SK-N-SH (cell line): ENCODE data around the gene LPGAT1. TPM values are rescaled to one million over a fixed set of nuclear protein-coding genes. Genes with fewer than 3 reads are reported as not detected.

Experiments used
- CTCF ChIA-PET: fragments of 300-600, 350-600 bp; formaldehyde crosslinking; extraction: SDS; loops from one replicate; lab custom pipeline; 2021; lab: Yijun Ruan, JAX
- POLR2A ChIA-PET: fragments of 350-600 bp; sonication (Branson Sonifier 250); formaldehyde crosslinking; extraction: SDS; loops from one replicate; lab custom pipeline; 2020; ENCODE audit warnings: antibody characterized with exemption, inconsistent platforms; lab: Yijun Ruan, JAX
- DNase-seq: peaks from one replicate; pipeline ENCODE4 v3.0.0; 2012
- H2AFZ ChIP-seq: fragments of 200-600 bp; sonication (generic); 2 replicates; pipeline ENCODE4 v1.8.1; 2016; ENCODE audit warnings: antibody characterized with exemption, mild to moderate bottlenecking, low read depth
- H3F3A ChIP-seq: fragments of 200-600 bp; sonication (generic); replicated peaks from 2 replicates; pipeline ENCODE3; 2016; ENCODE audit warnings: antibody characterized with exemption, mild to moderate bottlenecking; ENCODE audit not compliant: insufficient read depth
- H3K27ac ChIP-seq, 2 experiments: fragments of 200-500 bp in 1 of 2; fragments of 200-600 bp in 1 of 2; sonication (Bioruptor generic) in 1 of 2; sonication (generic), shearing (Covaris generic) in 1 of 2; 2 replicates each; pipeline versions ENCODE4 v1.5.1 to v1.6.1; 2014 to 2016; ENCODE audit warnings: low read depth in 2 of 2, inconsistent platforms in 1 of 2, low read length in 1 of 2, mild to moderate bottlenecking in 1 of 2, mixed read lengths in 1 of 2
- H3K27me3 ChIP-seq: fragments of 200-600 bp; sonication (generic), shearing (Covaris generic); 2 replicates; pipeline ENCODE4 v1.6.1; 2016; ENCODE audit warnings: mixed run types; ENCODE audit not compliant: insufficient read depth
- H3K36me3 ChIP-seq, 2 experiments: fragments of 200-500 bp in 1 of 2; fragments of 200-600 bp in 1 of 2; sonication (Bioruptor generic) in 1 of 2; sonication (generic) in 1 of 2; replicated peaks in 1 of 2; 2 replicates each; pipeline versions ENCODE3 to v1.5.1; 2014 to 2016; ENCODE audit warnings: low read length in 1 of 2, mild to moderate bottlenecking in 1 of 2; ENCODE audit not compliant: insufficient read depth in 2 of 2, control insufficient read depth in 1 of 2
- H3K4me1 ChIP-seq, 2 experiments: fragments of 200-500 bp in 1 of 2; fragments of 200-600 bp in 1 of 2; sonication (Bioruptor generic) in 1 of 2; sonication (generic), shearing (Covaris generic) in 1 of 2; 2 replicates each; pipeline versions ENCODE4 v1.5.1 to v1.6.1; 2014 to 2016; ENCODE audit warnings: low read depth in 1 of 2, low read length in 1 of 2, mixed run types in 1 of 2; ENCODE audit not compliant: insufficient read depth in 2 of 2, control insufficient read depth in 1 of 2
- H3K4me2 ChIP-seq: fragments of 200-600 bp; sonication (generic), shearing (Covaris generic); 2 replicates; pipeline ENCODE4 v1.6.1; 2017; ENCODE audit warnings: mixed run types
- H3K4me3 ChIP-seq, 2 experiments: fragments of 200-500 bp in 1 of 2; fragments of 200-600 bp in 1 of 2; sonication (Bioruptor generic) in 1 of 2; sonication (generic), shearing (Covaris generic) in 1 of 2; 2 replicates each; pipeline versions ENCODE4 v1.5.1 to v1.8.1; 2014 to 2016; ENCODE audit warnings: low read depth in 2 of 2, inconsistent platforms in 1 of 2, low read length in 1 of 2, mild to moderate bottlenecking in 1 of 2, mixed read lengths in 1 of 2, moderate library complexity in 1 of 2
- H3K79me2 ChIP-seq: fragments of 200-600 bp; sonication (generic); 2 replicates; pipeline ENCODE4 v1.8.1; 2017; ENCODE audit warnings: mild to moderate bottlenecking; ENCODE audit not compliant: insufficient read depth
- H3K9ac ChIP-seq: fragments of 200-600 bp; sonication (generic); 2 replicates; pipeline ENCODE4 v1.6.1; 2017; ENCODE audit warnings: mixed run types
- H3K9me2 ChIP-seq: fragments of 200-600 bp; sonication (generic); 2 replicates; pipeline ENCODE4 v1.6.1; 2017; ENCODE audit warnings: mixed run types
- H3K9me3 ChIP-seq: fragments of 200-600 bp; sonication (generic); 2 replicates; pipeline ENCODE4 v1.6.1; 2017; ENCODE audit warnings: mixed run types, mild to moderate bottlenecking, moderate library complexity
- H4K20me1 ChIP-seq: fragments of 200-600 bp; sonication (generic); 2 replicates; pipeline ENCODE4 v1.6.1; 2017; ENCODE audit warnings: mild to moderate bottlenecking, mixed run types; ENCODE audit not compliant: insufficient read depth
- ELF1 ChIP-seq: IDR thresholded peaks from 2 replicates; pipeline ENCODE4 v1.4.0; 2012
- EP300 ChIP-seq, 2 experiments: IDR thresholded peaks; 2 replicates each; pipeline versions ENCODE4 v1.4.0 to v1.6.1; 2012; ENCODE audit warnings: borderline replicate concordance in 1 of 2, low read depth in 1 of 2, low read length in 1 of 2
- FOSL2 ChIP-seq: IDR thresholded peaks from 2 replicates; pipeline ENCODE4 v1.4.0; 2012; ENCODE audit warnings: low read depth, mild to moderate bottlenecking, moderate library complexity, borderline replicate concordance
- FOXJ3 ChIP-seq: sonication (generic); formaldehyde crosslinking; IDR thresholded peaks from 2 replicates; pipeline ENCODE4 v1.5.1; 2020; ENCODE audit warnings: mild to moderate bottlenecking, missing genetic modification reagents
- GABPA ChIP-seq: IDR thresholded peaks from 2 replicates; pipeline ENCODE4 v1.4.0; 2012; ENCODE audit warnings: low read depth, mild to moderate bottlenecking
- JUND ChIP-seq: IDR thresholded peaks from 2 replicates; pipeline ENCODE4 v1.4.0; 2012
- MEF2A ChIP-seq: IDR thresholded peaks from 2 replicates; pipeline ENCODE4 v1.4.0; 2012; ENCODE audit warnings: low read depth, borderline replicate concordance
- NRF1 ChIP-seq: IDR thresholded peaks from 2 replicates; pipeline ENCODE4 v1.6.1; 2012; ENCODE audit warnings: low read depth, mild to moderate bottlenecking, low read length
- RAD21 ChIP-seq: IDR thresholded peaks from 2 replicates; pipeline ENCODE4 v1.6.1; 2012; ENCODE audit warnings: mild to moderate bottlenecking, low read length
- RXRA ChIP-seq: IDR thresholded peaks from 2 replicates; pipeline ENCODE4 v1.4.0; 2012; ENCODE audit warnings: low read depth, mild to moderate bottlenecking, borderline replicate concordance
- SIN3A ChIP-seq: IDR thresholded peaks from 2 replicates; pipeline ENCODE4 v1.6.1; 2012; ENCODE audit warnings: low read depth, mild to moderate bottlenecking, low read length, moderate library complexity, borderline replicate concordance
- SMC3 ChIP-seq: IDR thresholded peaks from 2 replicates; pipeline ENCODE4 v1.6.1; 2012; ENCODE audit warnings: low read depth, low read length, improper control_type of control experiment
- TAF1 ChIP-seq: IDR thresholded peaks from 2 replicates; pipeline ENCODE4 v1.6.1; 2012; ENCODE audit warnings: low read depth, mild to moderate bottlenecking, low read length, moderate library complexity, borderline replicate concordance
- TCF12 ChIP-seq: IDR thresholded peaks from 2 replicates; pipeline ENCODE4 v1.4.0; 2012
- TEAD4 ChIP-seq: IDR thresholded peaks from 2 replicates; pipeline ENCODE4 v1.4.0; 2012; ENCODE audit warnings: mild to moderate bottlenecking, borderline replicate concordance; ENCODE audit not compliant: insufficient read depth
- USF2 ChIP-seq: fragments of 150-350 bp; IDR thresholded peaks from 2 replicates; pipeline ENCODE4 v1.6.1; 2017; ENCODE audit warnings: antibody characterized with exemption, low read length, low read depth, borderline replicate concordance
- YY1 ChIP-seq: IDR thresholded peaks from 2 replicates; pipeline ENCODE4 v1.4.0; 2012; ENCODE audit warnings: low read depth, mild to moderate bottlenecking
- WGBS: methylation state at CpG from one replicate; pipeline ENCODE4 v1.1.6; 2017; ENCODE audit warnings: low lambda C conversion rate; 5-methylcytosine and 5-hydroxymethylcytosine counted together
- polyA plus RNA-seq, 3 experiments: library from polyadenylated mRNA; depleted of rRNA; stranded (reverse); fragments of >200 nt; gene quantifications; 2 replicates each; pipeline ENCODE4 v1.2.3, GENCODE V29; 2012
- TF ChIP-seq, protein P1 (sequence below): IDR thresholded peaks from 2 replicates; pipeline ENCODE4 v1.4.0; 2012; ENCODE audit warnings: low read depth
- TF ChIP-seq, protein P2 (sequence below): IDR thresholded peaks from 2 replicates; pipeline ENCODE4 v1.4.0; 2012; ENCODE audit warnings: low read depth, borderline replicate concordance
- TF ChIP-seq, protein P3 (sequence below): IDR thresholded peaks from 2 replicates; pipeline ENCODE4; 2012

The LPGAT1 gene
- polyA plus RNA-seq, 1 of the 3 experiments (the other 2 are of a cell fraction), result 4.8 TPM

GRCh38 chr1:211825980-211826379 lies 4.6 kb downstream of the LPGAT1 start:
- H3K9me2 ChIP-seq, result no peaks in the 10 kb centered on the region
- H3F3A ChIP-seq, result peaks cover 24% of the 10 kb centered on the region
- no peaks in the 10 kb centered on the region for H3K27me3 ChIP-seq
- peaks cover 15 to 33% of the 10 kb centered on the region in 2 experiments for H3K36me3 ChIP-seq
- no peak overlapping the region for H3K4me3 ChIP-seq
- peaks cover 35% of the 10 kb centered on the region for H3K79me2 ChIP-seq
- WGBS, result 82% methylated on average over 1 of the region's 1 CpG
- TF ChIP-seq SIN3A (no peak), RXRA (no peak), EP300 (IDR thresholded peaks at IDR 0.05; ENCODE audit: borderline replicate concordance in 1 of 2, low read depth in 1 of 2, low read length in 1 of 2) (no peak), FOXJ3 (no peak), FOSL2 (peak; percentile 54; the same call in 1 of the 2 replicates), MEF2A (no peak), TCF12 (peak; percentile 14; the same call in 1 of the 2 replicates), JUND (peak; percentile 61; the same call in 1 of the 2 replicates), RAD21 (no peak)
- TF ChIP-seq, protein P1, sequence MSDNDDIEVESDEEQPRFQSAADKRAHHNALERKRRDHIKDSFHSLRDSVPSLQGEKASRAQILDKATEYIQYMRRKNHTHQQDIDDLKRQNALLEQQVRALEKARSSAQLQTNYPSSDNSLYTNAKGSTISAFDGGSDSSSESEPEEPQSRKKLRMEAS, result no peak
- TF ChIP-seq, protein P2, sequence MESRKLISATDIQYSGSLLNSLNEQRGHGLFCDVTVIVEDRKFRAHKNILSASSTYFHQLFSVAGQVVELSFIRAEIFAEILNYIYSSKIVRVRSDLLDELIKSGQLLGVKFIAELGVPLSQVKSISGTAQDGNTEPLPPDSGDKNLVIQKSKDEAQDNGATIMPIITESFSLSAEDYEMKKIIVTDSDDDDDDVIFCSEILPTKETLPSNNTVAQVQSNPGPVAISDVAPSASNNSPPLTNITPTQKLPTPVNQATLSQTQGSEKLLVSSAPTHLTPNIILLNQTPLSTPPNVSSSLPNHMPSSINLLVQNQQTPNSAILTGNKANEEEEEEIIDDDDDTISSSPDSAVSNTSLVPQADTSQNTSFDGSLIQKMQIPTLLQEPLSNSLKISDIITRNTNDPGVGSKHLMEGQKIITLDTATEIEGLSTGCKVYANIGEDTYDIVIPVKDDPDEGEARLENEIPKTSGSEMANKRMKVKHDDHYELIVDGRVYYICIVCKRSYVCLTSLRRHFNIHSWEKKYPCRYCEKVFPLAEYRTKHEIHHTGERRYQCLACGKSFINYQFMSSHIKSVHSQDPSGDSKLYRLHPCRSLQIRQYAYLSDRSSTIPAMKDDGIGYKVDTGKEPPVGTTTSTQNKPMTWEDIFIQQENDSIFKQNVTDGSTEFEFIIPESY, result no peak
- TF ChIP-seq, protein P3, sequence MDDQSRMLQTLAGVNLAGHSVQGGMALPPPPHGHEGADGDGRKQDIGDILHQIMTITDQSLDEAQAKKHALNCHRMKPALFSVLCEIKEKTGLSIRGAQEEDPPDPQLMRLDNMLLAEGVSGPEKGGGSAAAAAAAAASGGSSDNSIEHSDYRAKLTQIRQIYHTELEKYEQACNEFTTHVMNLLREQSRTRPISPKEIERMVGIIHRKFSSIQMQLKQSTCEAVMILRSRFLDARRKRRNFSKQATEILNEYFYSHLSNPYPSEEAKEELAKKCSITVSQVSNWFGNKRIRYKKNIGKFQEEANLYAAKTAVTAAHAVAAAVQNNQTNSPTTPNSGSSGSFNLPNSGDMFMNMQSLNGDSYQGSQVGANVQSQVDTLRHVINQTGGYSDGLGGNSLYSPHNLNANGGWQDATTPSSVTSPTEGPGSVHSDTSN, result no peak
- TF ChIP-seq, all 33 proteins: peak for 3
- DNase-seq, result no peak
- Histone ChIP-seq H4K20me1 (no peaks in the 10 kb centered on the region), H3K4me1 (peaks cover 11 to 14% of the 10 kb centered on the region in 2 experiments; a peak in 3 of 4 replicates), H2AFZ (no peak overlapping the region), H3K4me2 (no peak overlapping the region), H3K9me3 (no peaks in the 10 kb centered on the region), H3K27ac (peak overlapping the region; percentile 19 to 44; a peak in 3 of 4 replicates), H3K9ac (no peak overlapping the region)
- ChIA-PET CTCF (interaction anchor here (0.6 to 4.5 kb wide), 5 partner anchors 13 to 177 kb away, joined by 3 to 42 read pairs (median 3); no protein-coding TSS in a partner anchor), POLR2A (no interaction called here)

DNA sequence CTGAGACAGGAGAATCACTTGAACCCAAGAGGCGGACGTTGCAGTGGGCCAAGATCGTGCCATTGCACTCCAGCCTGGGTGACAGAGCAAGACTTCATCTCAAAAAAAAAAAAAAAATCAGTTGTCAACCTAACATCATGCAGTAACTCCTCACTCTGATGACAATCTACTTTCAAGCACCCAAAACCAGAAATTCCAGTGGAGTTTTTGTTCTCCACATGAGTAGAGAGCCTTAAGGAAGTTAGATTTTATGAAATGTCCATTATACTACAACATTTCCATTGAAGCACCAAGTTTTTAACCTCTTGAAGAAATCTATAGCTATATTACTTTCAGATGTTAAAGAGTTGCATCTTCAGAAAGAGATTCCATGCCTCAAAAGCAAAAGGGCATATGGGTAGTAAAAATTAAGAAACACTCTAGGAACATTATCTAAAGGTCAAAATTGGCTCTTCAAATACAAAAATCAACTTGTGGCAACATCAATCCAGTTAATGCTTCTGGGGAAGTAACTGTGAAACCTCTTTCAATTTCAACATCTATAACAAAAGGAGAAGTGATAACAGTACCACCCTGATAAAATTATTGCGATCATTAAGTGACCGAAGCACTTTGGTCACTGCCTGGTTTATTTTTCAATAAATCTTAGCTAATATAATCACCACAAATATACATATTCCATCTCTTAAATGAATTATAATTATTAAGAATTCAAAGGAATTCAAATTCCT lies 7.7 kb downstream of the LPGAT1 start:
- no peaks in the 10 kb centered on the region for H3K9me2 ChIP-seq
- ChIA-PET POLR2A (no interaction called here), CTCF (interaction anchor here (1.2 to 1.7 kb wide), 2 partner anchors 9 to 125 kb away, joined by 5 read pairs; no protein-coding TSS in a partner anchor)
- H3K79me2 ChIP-seq, result peaks cover 29% of the 10 kb centered on the region
- H2AFZ ChIP-seq, result no peak overlapping the region
- H3K9ac ChIP-seq, result no peak overlapping the region
- H3K4me1 ChIP-seq, result peaks cover 1 to 11% of the 10 kb centered on the region in 2 experiments; a peak in 3 of 4 replicates
- TF ChIP-seq GABPA (no peak), RXRA (no peak), TAF1 (no peak), TEAD4 (no peak), USF2 (no peak), YY1 (no peak), SIN3A (no peak), RAD21 (no peak), SMC3 (no peak), ELF1 (no peak), TCF12 (no peak), NRF1 (no peak)
- TF ChIP-seq, protein P2, result no peak
- H3K4me2 ChIP-seq, result no peak overlapping the region
- H3K9me3 ChIP-seq, result no peaks in the 10 kb centered on the region
- H3F3A ChIP-seq, result peaks cover 18% of the 10 kb centered on the region
- H4K20me1 ChIP-seq, result no peaks in the 10 kb centered on the region
- H3K27ac ChIP-seq, result no peak overlapping the region
- no peak for DNase-seq
- H3K36me3 ChIP-seq, result peaks cover 17 to 53% of the 10 kb centered on the region in 2 experiments
- no peaks in the 10 kb centered on the region for H3K27me3 ChIP-seq
- 98% methylated on average over 5 of the region's 5 CpGs for WGBS
- H3K4me3 ChIP-seq, result no peak overlapping the region
